Chondrocyte (in vitro differentiated cells): ENCODE data around the gene NT5C1A. TPM values are rescaled to one million over a fixed set of nuclear protein-coding genes. Genes with fewer than 3 reads are reported as not detected.
A peak's percentile ranks its signal among the peaks of the same experiment; 100 is the strongest.

Experiments used
- DNase-seq: peaks from one replicate; pipeline ENCODE4 v3.0.0; 2021; ENCODE audit warnings: mixed read lengths, low spot score
- H3K27ac Mint-ChIP-seq: one replicate; pipeline ENCODE4 v1.8.0; 2021; ENCODE audit warnings: mild to moderate bottlenecking, moderate library complexity, mixed read lengths; ENCODE audit not compliant: unreplicated experiment
- H3K27me3 Mint-ChIP-seq: 2 replicates; pipeline ENCODE4 v1.8.0; 2021; ENCODE audit warnings: low read depth, mixed read lengths
- H3K36me3 Mint-ChIP-seq: 2 replicates; pipeline ENCODE4 v1.8.0; 2021; ENCODE audit warnings: low read depth, mixed read lengths
- H3K4me1 Mint-ChIP-seq: 2 replicates; pipeline ENCODE4 v1.8.0; 2021; ENCODE audit warnings: low read depth, mild to moderate bottlenecking, mixed read lengths
- H3K4me3 Mint-ChIP-seq: one replicate; pipeline ENCODE4 v1.8.0; 2021; ENCODE audit warnings: mild to moderate bottlenecking, moderate library complexity, mixed read lengths; ENCODE audit not compliant: unreplicated experiment
- H3K9me3 Mint-ChIP-seq: 2 replicates; pipeline ENCODE4 v1.8.0; 2021; ENCODE audit warnings: low read depth, mixed read lengths
- total RNA-seq: library from RNA; stranded (reverse); gene quantifications from 3 replicates; pipeline ENCODE4 v1.2.1, GENCODE V29; 2021
- TF ChIP-seq, protein P1 (sequence below): fragments of 200-600 bp; sonication (generic); IDR thresholded peaks from 2 replicates; pipeline ENCODE4 v1.5.0; 2021; ENCODE audit warnings: antibody characterized with exemption, mild to moderate bottlenecking, moderate library complexity

Gene NT5C1A
- total RNA-seq, 1 donor from 2014 or later, result 0.32 TPM

GRCh38 chr1:39637361-39637760 is 34.5 kb downstream of the NT5C1A start:
- peak overlapping the region; percentile 78 for H3K4me3 Mint-ChIP-seq
- peaks cover 8% of the 10 kb centered on the region for H3K36me3 Mint-ChIP-seq
- no peaks in the 10 kb centered on the region for H3K27me3 Mint-ChIP-seq
- peaks cover 80% of the 10 kb centered on the region for H3K4me1 Mint-ChIP-seq
- H3K27ac Mint-ChIP-seq, result no peak overlapping the region
- DNase-seq, result no peak
- no peaks in the 10 kb centered on the region for H3K9me3 Mint-ChIP-seq
- TF ChIP-seq, protein P1, sequence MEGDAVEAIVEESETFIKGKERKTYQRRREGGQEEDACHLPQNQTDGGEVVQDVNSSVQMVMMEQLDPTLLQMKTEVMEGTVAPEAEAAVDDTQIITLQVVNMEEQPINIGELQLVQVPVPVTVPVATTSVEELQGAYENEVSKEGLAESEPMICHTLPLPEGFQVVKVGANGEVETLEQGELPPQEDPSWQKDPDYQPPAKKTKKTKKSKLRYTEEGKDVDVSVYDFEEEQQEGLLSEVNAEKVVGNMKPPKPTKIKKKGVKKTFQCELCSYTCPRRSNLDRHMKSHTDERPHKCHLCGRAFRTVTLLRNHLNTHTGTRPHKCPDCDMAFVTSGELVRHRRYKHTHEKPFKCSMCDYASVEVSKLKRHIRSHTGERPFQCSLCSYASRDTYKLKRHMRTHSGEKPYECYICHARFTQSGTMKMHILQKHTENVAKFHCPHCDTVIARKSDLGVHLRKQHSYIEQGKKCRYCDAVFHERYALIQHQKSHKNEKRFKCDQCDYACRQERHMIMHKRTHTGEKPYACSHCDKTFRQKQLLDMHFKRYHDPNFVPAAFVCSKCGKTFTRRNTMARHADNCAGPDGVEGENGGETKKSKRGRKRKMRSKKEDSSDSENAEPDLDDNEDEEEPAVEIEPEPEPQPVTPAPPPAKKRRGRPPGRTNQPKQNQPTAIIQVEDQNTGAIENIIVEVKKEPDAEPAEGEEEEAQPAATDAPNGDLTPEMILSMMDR, result no peak

DNA sequence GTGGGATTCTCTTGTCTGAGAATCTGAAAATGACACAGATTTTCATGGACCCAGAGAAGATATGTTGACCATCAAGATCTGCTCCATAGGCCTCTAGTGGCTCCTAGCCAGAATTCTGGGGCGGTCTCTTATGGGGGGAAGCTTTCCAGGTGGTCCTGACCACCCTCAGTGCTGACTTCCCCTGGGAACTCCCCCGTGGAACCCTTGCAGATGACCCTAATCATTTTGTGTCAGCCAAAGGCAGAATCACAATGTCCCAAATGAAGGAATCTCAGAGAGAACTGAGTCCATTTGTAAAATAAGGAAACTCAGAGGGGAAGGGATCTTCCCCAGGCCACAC is 36.1 kb downstream of the NT5C1A start:
- no peaks in the 10 kb centered on the region for H3K27me3 Mint-ChIP-seq
- DNase-seq, result no peak
- H3K4me3 Mint-ChIP-seq, result peak overlapping the region; percentile 78
- no peaks in the 10 kb centered on the region for H3K9me3 Mint-ChIP-seq
- peaks cover 17% of the 10 kb centered on the region for H3K36me3 Mint-ChIP-seq
- peak overlapping the region; percentile 83 for H3K27ac Mint-ChIP-seq
- peaks cover 86% of the 10 kb centered on the region for H3K4me1 Mint-ChIP-seq
- TF ChIP-seq, protein P1, result no peak

- no peak for DNase-seq
- H3K9me3 Mint-ChIP-seq, result no peaks in the 10 kb centered on the region
- peak overlapping the region; percentile 83 for H3K27ac Mint-ChIP-seq
- no peaks in the 10 kb centered on the region for H3K27me3 Mint-ChIP-seq
- H3K36me3 Mint-ChIP-seq, result peaks cover 22% of the 10 kb centered on the region
- TF ChIP-seq, protein P1, result no peak
- H3K4me1 Mint-ChIP-seq, result peaks cover 84% of the 10 kb centered on the region
- peak overlapping the region; percentile 78 for H3K4me3 Mint-ChIP-seq
Measured at GRCh38 chr1:39635205-39635870, 36.6 kb downstream of the NT5C1A start.

GRCh38 chr1:39633422-39633821 is 38.5 kb downstream of the NT5C1A start:
- H3K27ac Mint-ChIP-seq, result peak overlapping the region; percentile 87

GRCh38 chr1:39632682-39633417 is 39.1 kb downstream of the NT5C1A start:
- TF ChIP-seq, protein P1, result no peak
- DNase-seq, result no peak
- H3K36me3 Mint-ChIP-seq, result peaks cover 31% of the 10 kb centered on the region
- no peaks in the 10 kb centered on the region for H3K9me3 Mint-ChIP-seq
- H3K27ac Mint-ChIP-seq, result peak overlapping the region; percentile 87
- peaks cover 78% of the 10 kb centered on the region for H3K4me1 Mint-ChIP-seq
- peak overlapping the region; percentile 66 for H3K4me3 Mint-ChIP-seq
- H3K27me3 Mint-ChIP-seq, result no peaks in the 10 kb centered on the region

More at GRCh38 chr1:39633422-39633821, 38.5 kb downstream of the NT5C1A start:
- H3K27me3 Mint-ChIP-seq, result no peaks in the 10 kb centered on the region
- DNase-seq, result no peak
- TF ChIP-seq, protein P1, result no peak
- H3K36me3 Mint-ChIP-seq, result peaks cover 31% of the 10 kb centered on the region
- peak overlapping the region; percentile 66 for H3K4me3 Mint-ChIP-seq
- H3K9me3 Mint-ChIP-seq, result no peaks in the 10 kb centered on the region
- H3K4me1 Mint-ChIP-seq, result peaks cover 82% of the 10 kb centered on the region
